GM12873 (cell line): Measurements from ENCODE around the gene KDELR3.

Experiments
- TF ChIP-seq, protein P1 (sequence below): IDR thresholded peaks from 2 replicates; pipeline ENCODE4 v1.5.1; 2012; ENCODE audit warnings: low read depth, mild to moderate bottlenecking, moderate library complexity, low read length, control low read depth; ENCODE audit not compliant: insufficient read depth; ENCODE audit errors: missing control alignments

The KDELR3 gene

GRCh38 chr22:38467904-38468442, at the start of gene KDELR3:
TSS of gene KDELR3 (plus strand) at chr22:38468096. CDS start at chr22:38468234, 138 bp downstream.
- TF ChIP-seq, protein P1, sequence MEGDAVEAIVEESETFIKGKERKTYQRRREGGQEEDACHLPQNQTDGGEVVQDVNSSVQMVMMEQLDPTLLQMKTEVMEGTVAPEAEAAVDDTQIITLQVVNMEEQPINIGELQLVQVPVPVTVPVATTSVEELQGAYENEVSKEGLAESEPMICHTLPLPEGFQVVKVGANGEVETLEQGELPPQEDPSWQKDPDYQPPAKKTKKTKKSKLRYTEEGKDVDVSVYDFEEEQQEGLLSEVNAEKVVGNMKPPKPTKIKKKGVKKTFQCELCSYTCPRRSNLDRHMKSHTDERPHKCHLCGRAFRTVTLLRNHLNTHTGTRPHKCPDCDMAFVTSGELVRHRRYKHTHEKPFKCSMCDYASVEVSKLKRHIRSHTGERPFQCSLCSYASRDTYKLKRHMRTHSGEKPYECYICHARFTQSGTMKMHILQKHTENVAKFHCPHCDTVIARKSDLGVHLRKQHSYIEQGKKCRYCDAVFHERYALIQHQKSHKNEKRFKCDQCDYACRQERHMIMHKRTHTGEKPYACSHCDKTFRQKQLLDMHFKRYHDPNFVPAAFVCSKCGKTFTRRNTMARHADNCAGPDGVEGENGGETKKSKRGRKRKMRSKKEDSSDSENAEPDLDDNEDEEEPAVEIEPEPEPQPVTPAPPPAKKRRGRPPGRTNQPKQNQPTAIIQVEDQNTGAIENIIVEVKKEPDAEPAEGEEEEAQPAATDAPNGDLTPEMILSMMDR, result no peak

GRCh38 chr22:38418589-38418988, 49.3 kb upstream of the KDELR3 start:
- TF ChIP-seq, protein P1, result no peak

DNA sequence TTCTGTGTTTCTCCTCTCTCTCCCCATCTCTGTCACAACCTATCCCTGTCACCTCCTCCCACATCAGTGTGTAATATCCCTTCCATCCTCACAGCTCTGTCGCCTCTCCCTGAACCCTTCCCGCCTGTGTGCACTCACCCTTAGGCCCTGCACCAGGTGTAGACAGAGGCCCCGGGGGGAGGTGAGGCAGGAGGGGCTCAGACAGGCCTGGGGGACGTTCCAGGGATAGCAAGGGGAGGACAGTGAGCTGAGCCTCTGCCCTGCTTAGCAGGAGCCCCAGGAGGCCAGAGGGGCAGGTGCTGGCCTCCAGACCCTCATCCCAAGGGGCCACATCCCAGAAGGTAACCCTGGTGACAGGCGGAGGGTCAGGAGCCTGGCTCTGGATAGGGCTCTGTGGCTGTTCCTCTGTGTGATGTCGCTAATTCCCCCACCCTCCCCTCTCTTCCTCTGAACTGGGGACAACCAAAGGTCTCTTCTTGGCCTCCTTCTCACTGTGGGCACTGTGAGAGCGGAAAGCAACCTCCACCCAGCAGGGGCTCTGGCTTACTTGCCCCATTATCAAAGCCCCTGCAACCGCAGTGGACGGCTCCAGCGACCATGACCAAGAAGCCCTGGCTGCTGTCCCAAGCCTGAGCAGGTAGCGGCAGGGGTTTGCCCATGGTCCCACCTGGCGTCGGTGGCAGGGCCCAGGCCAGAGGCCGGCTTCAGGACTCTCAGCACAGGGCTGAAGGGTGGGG, 48.6 kb upstream of the KDELR3 start:
- TF ChIP-seq, protein P1, result no peak

DNA sequence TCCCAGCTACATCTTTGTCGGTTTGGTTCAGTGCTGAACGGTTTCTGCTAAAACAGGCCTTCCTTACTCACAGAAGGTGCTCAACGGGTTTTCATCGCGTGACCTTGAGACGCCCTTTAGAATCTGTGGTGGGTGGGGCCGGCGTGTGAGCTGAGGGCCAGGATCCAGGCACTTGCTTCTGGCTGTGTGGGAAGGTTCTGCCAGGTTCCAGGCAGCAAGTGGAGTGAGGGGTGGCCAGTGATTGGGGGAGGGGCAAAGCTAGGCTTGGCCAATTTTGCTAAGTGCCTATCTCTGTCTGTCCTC, 48.1 kb upstream of the KDELR3 start:
- TF ChIP-seq, protein P1, result no peak

GRCh38 chr22:38420734-38421133, 47.2 kb upstream of the KDELR3 start:
- TF ChIP-seq, protein P1, result no peak

GRCh38 chr22:38422611-38423511, 45.0 kb upstream of the KDELR3 start:
- TF ChIP-seq, protein P1, result no peak
